Fibroblast of pulmonary artery (primary cell): ENCODE measurements around the gene TNFRSF21.

ENCODE experiments used
- DNase-seq: peaks from one replicate; pipeline ENCODE4 v3.0.0-alpha.2; 2010; ENCODE audit warnings: low read depth
- H3K4me3 ChIP-seq: replicated peaks from 2 replicates; pipeline ENCODE4 v1.5.1; 2011; ENCODE audit warnings: low read depth, mild to moderate bottlenecking, control low read depth, low read length, moderate library complexity
- TF ChIP-seq, protein P1 (sequence below): IDR thresholded peaks from 2 replicates; pipeline ENCODE4 v1.5.1; 2011; ENCODE audit warnings: mild to moderate bottlenecking, control low read depth, low read length, inconsistent platforms; ENCODE audit errors: missing control alignments

The TNFRSF21 gene

DNA sequence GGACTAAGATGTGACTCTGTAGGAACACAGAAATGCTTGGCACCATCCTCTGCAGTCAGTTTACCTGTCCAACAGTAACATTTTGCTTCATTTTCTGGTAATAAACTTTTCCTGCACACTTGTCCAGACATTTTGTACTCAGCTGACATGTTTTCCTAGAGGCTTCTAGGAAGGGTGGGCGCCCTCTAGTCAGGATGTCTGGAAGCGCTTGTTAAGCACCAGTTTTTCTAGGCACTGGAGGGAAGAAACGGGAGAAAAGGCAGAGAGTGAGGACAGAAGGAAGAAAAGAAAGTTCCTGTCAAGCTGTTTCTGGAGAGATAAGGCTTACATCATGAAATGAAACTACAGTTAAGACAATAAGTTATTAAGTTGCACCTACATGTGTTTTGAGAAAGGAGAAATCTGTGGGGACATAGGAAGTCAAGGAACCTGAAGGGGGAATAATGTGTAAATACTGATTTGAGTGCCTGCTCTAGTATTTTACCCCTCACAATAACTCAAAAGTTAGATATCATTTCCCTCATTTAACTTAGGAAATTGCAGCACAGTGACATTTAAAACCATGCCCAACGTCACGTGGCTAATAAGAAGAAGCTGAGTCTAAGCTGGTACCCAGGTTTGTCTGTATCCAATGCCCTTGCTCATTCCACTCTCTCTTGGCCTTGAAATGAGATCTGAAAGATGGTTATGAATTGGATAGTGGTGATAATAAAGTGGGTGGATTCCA, 42.7 kb upstream of the TNFRSF21 start:
- TF ChIP-seq, protein P1, sequence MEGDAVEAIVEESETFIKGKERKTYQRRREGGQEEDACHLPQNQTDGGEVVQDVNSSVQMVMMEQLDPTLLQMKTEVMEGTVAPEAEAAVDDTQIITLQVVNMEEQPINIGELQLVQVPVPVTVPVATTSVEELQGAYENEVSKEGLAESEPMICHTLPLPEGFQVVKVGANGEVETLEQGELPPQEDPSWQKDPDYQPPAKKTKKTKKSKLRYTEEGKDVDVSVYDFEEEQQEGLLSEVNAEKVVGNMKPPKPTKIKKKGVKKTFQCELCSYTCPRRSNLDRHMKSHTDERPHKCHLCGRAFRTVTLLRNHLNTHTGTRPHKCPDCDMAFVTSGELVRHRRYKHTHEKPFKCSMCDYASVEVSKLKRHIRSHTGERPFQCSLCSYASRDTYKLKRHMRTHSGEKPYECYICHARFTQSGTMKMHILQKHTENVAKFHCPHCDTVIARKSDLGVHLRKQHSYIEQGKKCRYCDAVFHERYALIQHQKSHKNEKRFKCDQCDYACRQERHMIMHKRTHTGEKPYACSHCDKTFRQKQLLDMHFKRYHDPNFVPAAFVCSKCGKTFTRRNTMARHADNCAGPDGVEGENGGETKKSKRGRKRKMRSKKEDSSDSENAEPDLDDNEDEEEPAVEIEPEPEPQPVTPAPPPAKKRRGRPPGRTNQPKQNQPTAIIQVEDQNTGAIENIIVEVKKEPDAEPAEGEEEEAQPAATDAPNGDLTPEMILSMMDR: peak; percentile 28
- H3K4me3 ChIP-seq: no peak overlapping the region
- peak; percentile 6 for DNase-seq

DNA sequence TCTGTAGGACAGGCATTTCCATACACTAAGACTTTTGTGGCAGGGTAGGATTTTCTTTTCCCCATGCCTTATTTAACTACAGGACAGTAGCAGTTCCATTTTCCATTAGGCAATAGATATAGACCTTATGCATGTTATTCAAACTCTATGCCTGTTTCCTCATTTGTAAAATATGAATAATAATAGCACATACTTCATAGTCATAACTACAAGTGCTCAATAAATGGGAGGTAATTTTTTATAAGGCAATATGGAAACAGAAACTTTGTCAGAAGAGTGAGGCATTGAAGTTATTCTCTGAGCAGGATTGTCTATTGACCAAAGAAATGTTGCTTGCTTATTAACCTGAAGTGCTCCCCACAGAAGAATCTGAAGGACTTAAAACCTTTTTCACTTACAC, 41.9 kb upstream of the TNFRSF21 start:
- no peak overlapping the region for H3K4me3 ChIP-seq
- TF ChIP-seq, protein P1: no peak
- no peak for DNase-seq

DNA sequence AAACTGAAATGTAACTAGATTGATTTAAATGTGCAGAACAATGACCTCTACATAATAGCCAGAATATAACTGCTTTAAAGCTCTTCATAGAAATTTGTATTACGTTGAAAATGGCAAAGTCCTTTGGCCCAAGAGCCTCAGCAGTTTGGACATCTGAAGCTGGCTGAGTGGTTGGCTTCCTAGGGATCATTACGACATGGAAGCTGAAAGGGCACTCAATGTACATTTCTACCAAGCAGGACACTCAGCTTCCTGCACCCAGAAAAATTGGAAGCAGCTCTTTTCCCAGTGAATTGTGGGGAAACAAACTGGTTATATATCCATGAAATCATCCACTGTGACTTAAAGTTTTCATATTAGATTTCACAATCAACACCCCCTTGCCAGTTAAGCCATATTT, 40.2 kb upstream of the TNFRSF21 start:
- DNase-seq: no peak
- H3K4me3 ChIP-seq: no peak overlapping the region
- TF ChIP-seq, protein P1: no peak

DNA sequence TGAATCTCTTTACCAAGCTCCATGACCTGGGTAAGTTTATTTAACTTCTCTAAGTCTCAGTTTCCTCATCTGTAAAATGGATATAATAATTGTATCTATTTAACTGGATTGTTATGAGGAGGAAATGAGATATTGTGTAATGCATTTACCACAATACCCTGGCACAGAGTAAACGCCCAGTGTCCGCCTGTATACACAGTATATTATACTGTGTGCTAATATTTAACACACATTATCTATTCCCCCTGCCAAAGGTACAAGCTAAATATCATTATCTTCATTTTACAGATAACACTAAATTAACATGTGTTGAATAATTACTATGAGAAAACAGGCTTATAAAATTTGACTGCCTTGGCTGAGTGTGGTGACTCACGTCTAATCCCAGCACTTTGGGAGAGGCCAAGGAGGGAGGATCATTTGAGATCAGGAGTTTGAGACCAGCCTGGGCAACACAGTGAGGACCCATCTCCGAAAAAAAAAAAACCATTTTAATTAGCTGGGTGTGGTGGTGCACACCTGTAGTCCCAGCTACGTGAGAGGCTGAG, 38.7 kb upstream of the TNFRSF21 start:
- DNase-seq: no peak
- no peak overlapping the region for H3K4me3 ChIP-seq
- TF ChIP-seq, protein P1: no peak

DNA sequence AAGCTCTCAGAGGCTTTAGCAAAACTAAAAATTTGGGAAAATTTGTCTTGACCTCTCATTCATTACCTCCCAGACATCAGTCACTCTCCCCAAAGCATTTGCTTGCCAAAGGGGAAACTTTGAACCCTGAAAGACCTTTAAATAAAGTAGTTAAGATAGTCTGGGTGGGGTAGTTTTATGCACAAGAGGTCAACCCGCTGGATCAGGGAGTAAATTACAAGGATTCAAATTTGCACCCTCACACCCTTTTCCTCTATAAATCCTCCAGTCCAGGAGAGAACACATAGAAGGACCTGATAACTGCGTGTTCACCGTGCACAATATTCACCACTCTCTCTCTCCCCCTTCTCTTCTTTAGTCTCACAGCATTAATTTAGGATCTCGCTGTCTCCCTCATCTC, 36.1 kb upstream of the TNFRSF21 start:
- H3K4me3 ChIP-seq: no peak overlapping the region
- no peak for DNase-seq
- TF ChIP-seq, protein P1: no peak

DNA sequence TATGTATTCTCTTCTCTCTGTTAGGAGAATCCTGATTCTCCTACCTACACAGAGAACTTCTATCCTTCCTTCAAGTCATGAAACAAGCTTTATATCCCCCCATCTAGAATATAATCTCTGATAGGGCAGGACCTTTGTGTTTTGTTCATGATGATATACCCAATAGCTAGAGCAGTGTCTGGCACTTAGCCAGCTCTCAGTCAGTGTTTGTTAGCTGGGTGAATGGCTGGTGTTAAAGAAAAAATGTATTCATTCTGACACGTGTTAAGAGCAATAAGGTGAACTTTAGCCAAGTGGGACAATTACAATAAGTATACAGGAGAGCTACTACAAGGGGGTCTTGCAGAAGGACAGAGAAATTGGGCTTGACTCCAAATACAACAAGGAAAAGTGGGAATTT, 34.3 kb upstream of the TNFRSF21 start:
- no peak overlapping the region for H3K4me3 ChIP-seq
- TF ChIP-seq, protein P1: no peak
- DNase-seq: peak; percentile 5

DNA sequence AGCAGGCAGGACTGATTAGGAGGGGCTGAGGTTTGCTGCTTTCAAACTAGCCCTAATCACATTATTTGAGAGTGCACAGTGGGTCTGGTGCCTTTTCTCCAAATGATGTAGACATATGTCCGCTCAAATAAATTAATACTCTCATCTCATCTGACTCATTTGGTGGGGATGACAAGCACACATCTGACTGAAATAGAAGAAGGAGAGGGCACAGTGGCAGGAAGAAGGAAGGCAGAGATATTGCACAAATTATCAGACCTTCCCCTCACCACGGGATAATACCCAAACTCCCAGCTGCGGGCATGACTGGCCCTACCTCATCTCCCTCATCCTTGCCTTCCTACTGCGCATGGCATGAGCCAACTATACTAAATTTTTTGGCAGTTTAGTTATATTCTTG, 33.9 kb upstream of the TNFRSF21 start:
- TF ChIP-seq, protein P1: no peak
- no peak for DNase-seq
- no peak overlapping the region for H3K4me3 ChIP-seq
